Renal cortical epithelial cell (primary cell): ENCODE data around the gene AICDA. TPM values are rescaled to one million over a fixed set of nuclear protein-coding genes. Genes with fewer than 3 reads are reported as not detected.
"Not testable (repeated sequence)": the region's sequence is repeated elsewhere in the genome, so short reads cannot be mapped to it uniquely, and the experiment has no call there.

Source experiments
- DNase-seq: peaks from one replicate; pipeline ENCODE4 v3.0.0-alpha.2; 2011; ENCODE audit warnings: low read depth
- total RNA-seq: library from RNA; depleted of rRNA; stranded (reverse); fragments of >200 nt; gene quantifications from 2 replicates; pipeline ENCODE4 v1.2.3, GENCODE V29; 2014

Gene AICDA
- 0.30 and 0.52 TPM in 2 replicates for total RNA-seq

GRCh38 chr12:8612629-8613028, at the start of gene AICDA:
Gene AICDA (minus strand): TSS chr12:8612859. CDS start chr12:8612767, 92 bp downstream.
- DNase-seq: no peak

- DNase-seq: no peak
Observed at GRCh38 chr12:8661751-8662150, 49.1 kb upstream of the AICDA start.

GRCh38 chr12:8661016-8661415, 48.4 kb upstream of the AICDA start:
- DNase-seq: no peak

- peak; percentile 89 for DNase-seq
Observed at GRCh38 chr12:8658346-8658745, 45.7 kb upstream of the AICDA start.

- no peak for DNase-seq
Observed at GRCh38 chr12:8655421-8655820, 42.8 kb upstream of the AICDA start.

- no peak for DNase-seq
Observed at GRCh38 chr12:8648576-8649205, 36.0 kb upstream of the AICDA start.

GRCh38 chr12:8647968-8648367, 35.3 kb upstream of the AICDA start:
- DNase-seq: no peak

- DNase-seq: peak; percentile 66
Observed at GRCh38 chr12:8644345-8645248, 31.9 kb upstream of the AICDA start.

- peak; percentile 35 for DNase-seq
Observed at GRCh38 chr12:8642775-8643174, 30.1 kb upstream of the AICDA start.

GRCh38 chr12:8639936-8640335, 27.3 kb upstream of the AICDA start:
- no peak for DNase-seq

GRCh38 chr12:8638951-8639350, 26.3 kb upstream of the AICDA start:
- no peak for DNase-seq

GRCh38 chr12:8637666-8638065, 25.0 kb upstream of the AICDA start:
- DNase-seq: no peak

GRCh38 chr12:8637244-8637643, 24.6 kb upstream of the AICDA start:
- DNase-seq: no peak

GRCh38 chr12:8636581-8636980, 23.9 kb upstream of the AICDA start:
- DNase-seq: no peak

GRCh38 chr12:8636007-8636346, 23.3 kb upstream of the AICDA start:
- DNase-seq: not testable (repeated sequence)

GRCh38 chr12:8635342-8636006, 22.8 kb upstream of the AICDA start:
- DNase-seq: peak; percentile 47

- no peak for DNase-seq
Observed at GRCh38 chr12:8630131-8630530, 17.5 kb upstream of the AICDA start.

GRCh38 chr12:8629486-8630033, 16.9 kb upstream of the AICDA start:
- DNase-seq: peak; percentile 85

GRCh38 chr12:8628731-8629130, 16.1 kb upstream of the AICDA start:
- no peak for DNase-seq

- not testable (repeated sequence) for DNase-seq
Observed at GRCh38 chr12:8624750-8625149, 12.1 kb upstream of the AICDA start.

GRCh38 chr12:8622646-8623045, 10.0 kb upstream of the AICDA start:
- no peak for DNase-seq

- DNase-seq: no peak
Observed at GRCh38 chr12:8615206-8615605, 2.5 kb upstream of the AICDA start.
